Skeletal muscle cell (primary cell): ENCODE measurements around the gene NRROS.
"Not testable (repeated sequence)": the region's sequence is repeated elsewhere in the genome, so short reads cannot be mapped to it uniquely, and the experiment has no call there.

ENCODE experiments used
- DNase-seq: peaks from one replicate; pipeline ENCODE4 v3.0.0-alpha.2; 2010; ENCODE audit warnings: low read depth
- H3K4me3 ChIP-seq: 2 replicates; pipeline ENCODE4 v1.5.1; 2011; ENCODE audit warnings: low read depth, mild to moderate bottlenecking, control low read depth, low read length, moderate library complexity

The NRROS gene

GRCh38 chr3:196639483-196640296 is at the start of gene NRROS:
TSS of gene NRROS (plus strand) at chr3:196639694. CDS start at chr3:196654540, 14,846 bp downstream.
- DNase-seq: no peak
- H3K4me3 ChIP-seq: peak within 1 kb of the TSS; percentile 47

- no peak for DNase-seq
- no peak overlapping the region for H3K4me3 ChIP-seq
Measured at GRCh38 chr3:196590279-196590678, 49.2 kb upstream of the NRROS start.

DNA sequence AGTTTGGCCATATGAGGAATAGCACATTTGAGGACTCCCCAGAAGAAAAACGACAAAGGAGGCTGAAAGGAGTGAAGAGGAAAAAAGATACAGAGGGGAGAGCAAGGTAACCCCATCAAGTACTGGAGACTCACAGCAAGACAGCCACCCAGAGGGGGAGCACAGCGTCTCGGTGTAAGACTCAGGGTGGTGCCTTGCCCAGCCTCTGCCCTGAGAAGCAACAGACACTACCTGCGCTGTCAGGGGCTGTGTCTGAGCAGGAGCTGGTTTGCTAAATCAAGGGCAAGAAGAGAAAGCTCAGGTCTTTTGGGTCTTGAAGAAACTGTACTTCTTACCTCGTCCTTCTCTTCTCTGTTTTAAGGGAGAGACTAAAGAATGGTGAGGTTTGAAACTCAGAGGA is 43.1 kb upstream of the NRROS start:
- no peak overlapping the region for H3K4me3 ChIP-seq
- DNase-seq: no peak

DNA sequence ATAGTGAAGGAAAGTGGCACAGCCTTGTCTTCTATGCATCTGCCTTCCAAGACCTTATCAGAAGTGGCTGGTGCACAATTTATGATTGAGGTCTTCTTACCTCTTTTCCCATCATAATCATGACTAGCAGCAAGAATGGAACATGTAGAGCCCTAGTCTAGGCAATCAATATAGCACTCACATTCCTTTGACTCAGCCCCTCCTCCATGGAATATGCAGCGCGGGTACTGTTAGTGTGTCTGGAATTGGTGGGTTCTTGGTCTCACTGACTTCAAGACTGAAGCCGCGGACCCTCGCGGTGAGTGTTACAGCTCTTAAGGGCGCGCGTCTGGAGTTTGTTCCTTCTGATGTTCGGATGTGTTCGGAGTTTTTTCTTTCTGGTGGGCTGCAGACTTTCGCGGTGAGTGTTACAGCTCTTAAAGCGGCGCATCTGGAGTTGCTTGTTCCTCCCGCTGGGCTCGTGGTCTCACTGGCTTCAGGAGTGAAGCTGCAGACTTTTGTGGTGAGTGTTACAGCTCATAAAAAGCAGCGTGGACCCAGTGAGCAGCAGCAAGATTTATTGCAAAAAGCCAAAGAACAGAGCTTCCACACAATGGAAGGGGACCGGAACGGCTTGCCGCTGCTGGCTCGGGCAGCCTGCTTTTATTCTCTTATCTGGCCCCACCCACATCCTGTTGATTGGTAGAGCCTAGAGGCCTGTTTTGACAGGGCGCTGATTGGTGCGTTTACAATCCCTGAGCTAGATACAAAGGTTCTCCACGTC is 41.3 kb upstream of the NRROS start:
- not testable (repeated sequence) for H3K4me3 ChIP-seq, DNase-seq

- no peak for DNase-seq
- no peak overlapping the region for H3K4me3 ChIP-seq
Measured at GRCh38 chr3:196599734-196600128, 39.8 kb upstream of the NRROS start.

- no peak for DNase-seq
- H3K4me3 ChIP-seq: no peak overlapping the region
Measured at GRCh38 chr3:196600359-196600758, 39.1 kb upstream of the NRROS start.

GRCh38 chr3:196602673-196603072 is 36.8 kb upstream of the NRROS start:
- no peak overlapping the region for H3K4me3 ChIP-seq
- no peak for DNase-seq

- no peak for DNase-seq
- no peak overlapping the region for H3K4me3 ChIP-seq
Measured at GRCh38 chr3:196603683-196604082, 35.8 kb upstream of the NRROS start.

DNA sequence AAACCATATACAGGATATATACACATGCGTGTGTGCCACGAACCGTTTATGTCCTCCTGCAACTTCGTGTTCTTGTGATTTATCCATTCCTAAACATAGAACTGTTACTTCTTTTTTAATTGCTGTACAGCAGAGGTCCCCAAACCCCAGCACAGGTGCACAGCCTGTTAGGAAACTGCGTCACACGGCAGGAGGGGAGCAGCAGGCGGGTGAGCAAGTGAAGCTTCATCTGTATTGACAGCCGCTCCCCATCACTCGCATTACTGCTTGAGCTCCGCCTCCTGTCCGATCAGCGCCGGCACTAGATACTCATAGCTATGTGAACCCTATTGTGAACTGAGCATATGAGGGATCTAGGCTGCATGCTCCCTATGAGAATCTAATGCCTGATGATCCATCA is 34.9 kb upstream of the NRROS start:
- no peak for DNase-seq
- H3K4me3 ChIP-seq: no peak overlapping the region

- no peak for DNase-seq
Measured at GRCh38 chr3:196608693-196609092, 30.8 kb upstream of the NRROS start.

DNA sequence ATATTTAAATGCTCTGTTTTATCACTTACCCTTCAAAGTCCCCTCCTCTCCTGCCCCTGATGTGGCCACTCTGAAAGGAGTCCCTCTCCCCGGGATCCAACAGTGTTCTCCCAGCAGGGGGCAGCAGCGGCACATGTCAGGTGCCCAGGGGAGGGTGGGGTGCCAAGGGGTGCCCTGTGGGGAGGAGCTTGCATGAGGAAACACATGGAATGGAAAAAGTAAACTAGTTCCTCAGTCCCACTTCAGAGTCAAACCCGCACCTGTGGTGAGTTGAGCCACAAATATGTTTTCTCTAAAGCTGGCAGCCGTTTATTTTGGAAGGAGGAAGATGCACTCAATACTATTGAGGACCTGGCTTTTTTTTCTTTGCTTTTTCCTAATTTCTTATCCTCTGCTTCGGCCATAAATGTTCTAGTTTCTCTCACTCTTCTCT is 30.1 kb upstream of the NRROS start:
- no peak overlapping the region for H3K4me3 ChIP-seq
- DNase-seq: no peak

More at GRCh38 chr3:196608693-196609092, 30.8 kb upstream of the NRROS start:
- no peak overlapping the region for H3K4me3 ChIP-seq

GRCh38 chr3:196609805-196610515 is 29.5 kb upstream of the NRROS start:
- no peak for DNase-seq
- no peak overlapping the region for H3K4me3 ChIP-seq

- no peak overlapping the region for H3K4me3 ChIP-seq
- DNase-seq: no peak
Measured at GRCh38 chr3:196611761-196612483, 27.6 kb upstream of the NRROS start.

DNA sequence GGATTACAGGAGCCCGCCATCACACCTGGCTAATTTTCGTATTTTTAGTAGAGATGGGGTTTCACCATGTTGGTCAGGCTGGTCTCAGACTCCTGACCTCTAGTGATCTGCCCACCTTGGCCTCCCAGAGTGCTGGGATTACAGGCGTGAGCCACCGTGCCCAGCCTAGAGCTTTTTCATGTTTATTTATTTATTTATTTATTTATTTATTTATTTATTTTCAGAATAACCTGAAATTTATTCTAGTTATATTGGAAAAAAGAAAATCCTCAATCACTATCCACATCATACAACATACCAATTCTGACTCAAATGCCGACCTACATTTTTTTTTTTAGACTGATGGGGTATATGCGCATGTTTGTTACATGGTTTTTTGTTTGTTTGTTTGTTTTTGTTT is 24.3 kb upstream of the NRROS start:
- not testable (repeated sequence) for H3K4me3 ChIP-seq, DNase-seq

GRCh38 chr3:196617256-196617655 is 22.2 kb upstream of the NRROS start:
- no peak for DNase-seq
- H3K4me3 ChIP-seq: no peak overlapping the region

DNA sequence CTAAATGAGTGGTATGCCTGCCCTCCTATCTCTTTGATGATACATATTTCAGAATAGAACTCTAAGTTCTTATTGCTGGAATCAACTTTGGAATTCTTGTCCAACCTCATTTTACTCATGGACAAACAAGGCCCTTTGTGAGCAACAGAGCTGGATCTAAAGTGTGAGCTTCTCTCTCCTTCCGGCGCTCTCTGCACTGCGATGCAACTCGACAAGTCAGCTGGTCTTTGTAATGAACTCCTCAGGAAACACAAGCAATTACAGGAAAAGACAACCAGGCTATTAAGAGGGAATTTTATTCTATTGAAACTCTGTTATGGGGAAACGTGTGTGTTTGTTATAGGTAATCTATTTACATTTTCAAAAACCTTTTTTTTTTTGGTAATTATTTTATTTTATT is 20.3 kb upstream of the NRROS start:
- DNase-seq: no peak
- H3K4me3 ChIP-seq: no peak overlapping the region

DNA sequence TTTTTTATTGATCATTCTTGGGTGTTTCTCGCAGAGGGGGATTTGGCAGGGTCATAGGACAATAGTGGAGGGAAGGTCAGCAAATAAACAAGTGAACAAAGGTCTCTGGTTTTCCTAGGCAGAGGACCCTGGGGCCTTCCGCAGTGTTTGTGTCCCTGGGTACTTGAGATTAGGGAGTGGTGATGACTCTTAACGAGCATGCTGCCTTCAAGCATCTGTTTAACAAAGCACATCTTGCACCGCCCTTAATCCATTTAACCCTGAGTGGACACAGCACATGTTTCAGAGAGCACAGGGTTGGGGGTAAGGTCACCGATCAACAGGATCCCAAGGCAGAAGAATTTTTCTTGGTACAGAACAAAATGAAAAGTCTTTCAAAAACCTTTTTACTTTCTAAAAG is 19.9 kb upstream of the NRROS start:
- not testable (repeated sequence) for DNase-seq, H3K4me3 ChIP-seq

GRCh38 chr3:196620161-196620604 is 19.3 kb upstream of the NRROS start:
- no peak for DNase-seq
- no peak overlapping the region for H3K4me3 ChIP-seq

- no peak for DNase-seq
- no peak overlapping the region for H3K4me3 ChIP-seq
Measured at GRCh38 chr3:196620684-196621083, 18.8 kb upstream of the NRROS start.
